GM12878 (cell line): Measurements from ENCODE around the gene PRR12. TPM values are rescaled to one million over a fixed set of nuclear protein-coding genes. Genes with fewer than 3 reads are reported as not detected.

ENCODE experiments used
- ATAC-seq: fragments of 200-7000 bp; cut with Tn5 transposase; 3 replicates; pipeline ENCODE4 v1.9.1; 2020; ENCODE audit warnings: mild to moderate bottlenecking, moderate library complexity
- BruUV-seq: library from RNA; stranded (reverse); fragments of 400-500 nt; replicated peaks from 2 replicates; lab custom pipeline; 2021; lab: Mats Ljungman, UMichigan
- CTCF ChIA-PET: fragments of 300-600 bp; sonication (Branson Sonifier 250); formaldehyde crosslinking; extraction: SDS; loops from one replicate; lab custom pipeline; 2021; ENCODE audit warnings: inconsistent platforms; lab: Yijun Ruan, JAX
- POLR2A ChIA-PET: fragments of 350-600 bp; formaldehyde crosslinking; extraction: SDS; loops from one replicate; lab custom pipeline; 2021; ENCODE audit warnings: inconsistent platforms; lab: Charles Lee
- RAD21 ChIA-PET: fragments of 300-600 bp; sonication (Branson Sonifier 250); formaldehyde crosslinking; loops from one replicate; lab custom pipeline; 2023; ENCODE audit warnings: antibody characterized with exemption; ENCODE audit not compliant: unreplicated experiment; lab: Charles Lee
- SMC1A ChIA-PET: fragments of 300-600 bp; sonication (Branson Sonifier 250); formaldehyde crosslinking; loops from one replicate; lab custom pipeline; 2023; ENCODE audit not compliant: unreplicated experiment, uncharacterized antibody; lab: Charles Lee
- DNase-seq: peaks from one replicate; pipeline ENCODE4 v3.0.0-alpha.2; 2011; ENCODE audit warnings: low read depth, low spot score
- FAIRE-seq: peaks from 3 replicates; lab custom pipeline; 2011; peaks lifted over from hg19 to GRCh38; lab: Jason Lieb, UNC
- H2AFZ ChIP-seq: 2 replicates; pipeline ENCODE4 v1.6.0; 2011; ENCODE audit warnings: low read depth, low read length, control low read depth; ENCODE audit not compliant: control insufficient read depth
- H3K27ac ChIP-seq: 2 replicates; pipeline ENCODE4 v1.5.1; 2011; ENCODE audit warnings: control low read depth; ENCODE audit not compliant: control insufficient read depth, insufficient read depth
- H3K27me3 ChIP-seq, 2 experiments: replicated peaks in 1 of 2; 2 replicates each; pipeline versions ENCODE4 v1.6.0 to v1.6.1; 2011; ENCODE audit warnings: low read length in 1 of 2; ENCODE audit not compliant: control insufficient read depth in 2 of 2, insufficient read depth in 2 of 2
- H3K36me3 ChIP-seq, 2 experiments: 2 replicates each; pipeline ENCODE4 v1.5.1; 2011; ENCODE audit warnings: low read length in 1 of 2; ENCODE audit not compliant: control insufficient read depth in 2 of 2, insufficient read depth in 2 of 2
- H3K4me1 ChIP-seq: 2 replicates; pipeline ENCODE4 v1.6.1; 2011; ENCODE audit warnings: mild to moderate bottlenecking, low read length, moderate library complexity, mixed read lengths; ENCODE audit not compliant: control insufficient read depth, insufficient read depth
- H3K4me2 ChIP-seq: 2 replicates; pipeline ENCODE4 v1.6.0; 2011; ENCODE audit warnings: control low read depth; ENCODE audit not compliant: control insufficient read depth, insufficient read depth
- H3K4me3 ChIP-seq: fragments of 200-600 bp; sonication (generic); 2 replicates; pipeline ENCODE4 v1.5.1; 2016
- H3K79me2 ChIP-seq: 2 replicates; pipeline ENCODE4 v1.6.0; 2011; ENCODE audit warnings: low read length; ENCODE audit not compliant: control insufficient read depth, insufficient read depth
- H3K9ac ChIP-seq: 2 replicates; pipeline ENCODE4 v1.8.0; 2011; ENCODE audit warnings: low read length, control low read depth, mixed read lengths; ENCODE audit not compliant: control insufficient read depth, insufficient read depth
- H3K9me3 ChIP-seq: replicated peaks from 3 replicates; pipeline ENCODE4 v1.5.1; 2011; ENCODE audit warnings: mild to moderate bottlenecking, low read length; ENCODE audit not compliant: control insufficient read depth, insufficient read depth
- H4K20me1 ChIP-seq: 2 replicates; pipeline ENCODE4 v1.6.0; 2011; ENCODE audit not compliant: control insufficient read depth, insufficient read depth
- NFXL1 ChIP-seq: fragments of 450-650 bp; IDR thresholded peaks from 2 replicates; pipeline ENCODE4 v1.6.1; 2017; ENCODE audit warnings: antibody characterized with exemption, mild to moderate bottlenecking, borderline replicate concordance
- RBBP5 ChIP-seq: fragments of 200-600 bp; sonication (generic); conservative IDR thresholded peaks from 2 replicates; pipeline ENCODE4 v1.6.1; 2016
- RELA ChIP-seq: fragments of 450-650 bp; IDR thresholded peaks from 2 replicates; pipeline ENCODE4 v1.8.0; 2014; ENCODE audit warnings: borderline replicate concordance; ENCODE audit not compliant: partially characterized antibody
- RFX5 ChIP-seq: IDR thresholded peaks from 2 replicates; pipeline ENCODE4 v1.6.1; 2011; ENCODE audit warnings: low read depth, low read length, improper control_type of control experiment
- SREBF2 ChIP-seq: IDR thresholded peaks from 2 replicates; pipeline ENCODE4 v1.6.1; 2012; ENCODE audit warnings: mild to moderate bottlenecking, low read length
- ZNF622 ChIP-seq: fragments of 450-650 bp; IDR thresholded peaks from 2 replicates; pipeline ENCODE4 v1.6.1; 2017; ENCODE audit warnings: mild to moderate bottlenecking, inconsistent platforms
- WGBS: methylation state at CpG from one replicate; pipeline ENCODE4 v1.1.6; 2016; ENCODE audit warnings: low lambda C conversion rate; ENCODE audit not compliant: insufficient replicate concordance, insufficient coverage; ENCODE audit errors: missing lambda C conversion rate; 5-methylcytosine and 5-hydroxymethylcytosine counted together
- in situ Hi-C: fragments of 300-500 bp; cut with MboI; formaldehyde crosslinking; loops from 9 replicates; pipeline ENCODE4 v1.14.3; 2018; ENCODE audit warnings: mixed read lengths
- intact Hi-C: fragments of 100-400 bp; cut with micrococcal nuclease; formaldehyde crosslinking; loops from one replicate; pipeline ENCODE4 v1.14.2; 2022; ENCODE audit not compliant: unreplicated experiment
- polyA plus RNA-seq, 11 experiments: library from polyadenylated mRNA; depleted of rRNA in 4 of 11; unstranded in 6 of 11; stranded (reverse) in 5 of 11; fragments of >200 nt; fragmentation: Nextera tagmentation in 4 of 11; fragmentation: Illumina TruSeq in 1 of 11; extraction: Ambion mirVana in 4 of 11; extraction: Trizol in 1 of 11; gene quantifications; 1 replicate in 1 of 11; 2 replicates in 10 of 11; pipeline versions ENCODE4 v1.2.1 to v1.2.3, GENCODE V29; 2011 to 2016; ENCODE audit warnings: inconsistent platforms in 2 of 11, missing spikeins in 2 of 11, low read depth in 1 of 11
- total RNA-seq, 4 experiments: library from RNA; depleted of rRNA in 3 of 4; stranded (reverse); fragments of >200 nt in 3 of 4; fragmentation: Illumina TruSeq in 1 of 4; extraction: Trizol in 1 of 4; gene quantifications; 2 replicates each; pipeline versions ENCODE4 v1.2.1 to v1.2.3, GENCODE V29; 2013 to 2021
- TF ChIP-seq, protein P1 (sequence below): fragments of 450-650 bp; IDR thresholded peaks from 2 replicates; pipeline ENCODE4 v1.6.1; 2017; ENCODE audit warnings: low read depth, mild to moderate bottlenecking, moderate library complexity
- TF ChIP-seq, protein P2 (sequence below): IDR thresholded peaks from 2 replicates; pipeline ENCODE4 v1.6.1; 2012; ENCODE audit warnings: low read depth, low read length, improper control_type of control experiment

Gene PRR12
- total and polyA plus RNA-seq, 10 of the 15 experiments (the other 5 are each of a cell fraction or from before 2014, with no cell fraction given), result 0.02 to 25.3 (median 1.6) TPM

DNA sequence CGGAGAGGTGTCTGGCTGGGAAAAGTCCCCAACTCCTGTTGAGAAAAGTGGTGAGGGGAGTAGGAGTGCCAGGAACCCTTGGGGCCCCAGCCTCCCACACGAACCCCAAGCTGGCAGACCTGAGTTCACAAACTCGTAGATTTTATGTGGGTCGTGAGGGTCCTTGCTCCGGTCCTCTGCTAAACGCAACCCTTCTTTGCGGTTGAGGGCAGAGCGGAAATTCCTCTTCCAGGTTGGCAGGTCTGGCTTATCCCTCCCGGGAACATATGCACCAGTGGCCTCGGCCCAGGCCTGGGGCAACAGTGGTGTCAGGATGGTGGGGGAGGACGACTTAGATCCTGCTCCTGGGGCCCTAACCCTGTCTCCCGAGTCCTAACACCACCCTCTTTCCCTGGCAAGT lies 72.2 kb downstream of the PRR12 start:
- DNase-seq, result no peak
- no TSS peak for BruUV-seq
- no peak overlapping the region for H2AFZ ChIP-seq
- no peaks in the 10 kb centered on the region for H3K27me3 ChIP-seq
- ChIA-PET POLR2A (interaction anchor here (1.2 to 6.0 kb wide), 4 partner anchors 13 to 155 kb away, joined by 3 to 126 read pairs (median 41); partner anchors contain the start of genes MED25, PRMT1, PRR12 and RRAS), CTCF (interaction anchor here (0.9 to 5.5 kb wide), 4 partner anchors 13 to 23 kb away, joined by 3 to 80 read pairs (median 8); partner anchors contain the start of genes PRMT1 and RRAS), RAD21 (interaction anchor here (1.6 to 3.4 kb wide), 4 partner anchors 12 to 23 kb away, joined by 5 to 34 read pairs (median 10); partner anchors contain the start of genes PRMT1 and RRAS), SMC1A (interaction anchor here (0.6 to 2.0 kb wide), 3 partner anchors 12 to 33 kb away, joined by 3 to 8 read pairs (median 4); no protein-coding TSS in a partner anchor)
- no peak overlapping the region; the same call in 1 of the 2 replicates for H3K9ac ChIP-seq
- no peak overlapping the region for H3K27ac ChIP-seq
- peaks cover 36% of the 10 kb centered on the region for H3K79me2 ChIP-seq
- no peaks in the 10 kb centered on the region for H3K9me3 ChIP-seq
- no peak for FAIRE-seq
- in situ Hi-C loops (no loop called here), intact Hi-C loops (no loop called here)
- H3K4me1 ChIP-seq, result peaks cover 14% of the 10 kb centered on the region
- TF ChIP-seq SREBF2 (no peak), RELA (no peak), NFXL1 (no peak), RBBP5 (no peak), RFX5 (no peak), ZNF622 (no peak)
- TF ChIP-seq, protein P1, sequence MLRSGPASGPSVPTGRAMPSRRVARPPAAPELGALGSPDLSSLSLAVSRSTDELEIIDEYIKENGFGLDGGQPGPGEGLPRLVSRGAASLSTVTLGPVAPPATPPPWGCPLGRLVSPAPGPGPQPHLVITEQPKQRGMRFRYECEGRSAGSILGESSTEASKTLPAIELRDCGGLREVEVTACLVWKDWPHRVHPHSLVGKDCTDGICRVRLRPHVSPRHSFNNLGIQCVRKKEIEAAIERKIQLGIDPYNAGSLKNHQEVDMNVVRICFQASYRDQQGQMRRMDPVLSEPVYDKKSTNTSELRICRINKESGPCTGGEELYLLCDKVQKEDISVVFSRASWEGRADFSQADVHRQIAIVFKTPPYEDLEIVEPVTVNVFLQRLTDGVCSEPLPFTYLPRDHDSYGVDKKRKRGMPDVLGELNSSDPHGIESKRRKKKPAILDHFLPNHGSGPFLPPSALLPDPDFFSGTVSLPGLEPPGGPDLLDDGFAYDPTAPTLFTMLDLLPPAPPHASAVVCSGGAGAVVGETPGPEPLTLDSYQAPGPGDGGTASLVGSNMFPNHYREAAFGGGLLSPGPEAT, result no peak
- TF ChIP-seq, protein P2, sequence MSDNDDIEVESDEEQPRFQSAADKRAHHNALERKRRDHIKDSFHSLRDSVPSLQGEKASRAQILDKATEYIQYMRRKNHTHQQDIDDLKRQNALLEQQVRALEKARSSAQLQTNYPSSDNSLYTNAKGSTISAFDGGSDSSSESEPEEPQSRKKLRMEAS, result no peak
- H3K4me3 ChIP-seq, result peak overlapping the region; percentile 99
- peaks cover 4% of the 10 kb centered on the region for H4K20me1 ChIP-seq
- 89% methylated on average over 11 of the region's 12 CpGs for WGBS
- peak overlapping the region; percentile 57 for H3K4me2 ChIP-seq
- H3K36me3 ChIP-seq, result peaks cover 12 to 28% of the 10 kb centered on the region in 2 experiments
- no peak for ATAC-seq
